Suppressor macrophage treated with lipopolysaccharide for 1 hour (primary cell): ENCODE measurements around the gene KCNH1.
A peak's percentile ranks its signal among the peaks of the same experiment; 100 is the strongest.
"Not testable (repeated sequence)": the region's sequence is repeated elsewhere in the genome, so short reads cannot be mapped to it uniquely, and the experiment has no call there.

Source experiments
- DNase-seq, 3 donors: peaks; one replicate each; pipeline ENCODE4 v3.0.0-alpha.2; 2020 to 2022

KCNH1 gene

DNA sequence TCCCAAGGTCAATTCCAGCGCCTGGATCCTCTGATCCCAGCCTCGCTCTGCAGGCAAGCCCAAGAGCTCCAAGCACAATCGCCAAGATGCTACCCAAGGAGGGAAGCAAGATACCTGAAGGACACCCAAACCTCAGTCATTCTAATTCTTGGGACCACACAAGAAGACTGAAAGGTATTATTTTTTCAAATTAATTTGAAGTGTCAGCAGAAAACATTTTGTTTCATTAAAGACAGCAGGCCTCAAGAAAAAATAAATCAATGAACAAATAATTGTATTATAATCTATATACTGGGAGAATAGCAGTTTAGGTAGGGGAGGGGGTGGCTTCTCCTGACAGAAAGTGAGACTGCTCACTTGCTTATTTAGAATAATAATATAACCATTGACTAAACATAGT is 457.4 kb downstream of the KCNH1 start:
- no peak for DNase-seq

- no peak for DNase-seq
These were observed 459.8 kb downstream of the KCNH1 start for GRCh38 chr1:210674151-210674550.

DNA sequence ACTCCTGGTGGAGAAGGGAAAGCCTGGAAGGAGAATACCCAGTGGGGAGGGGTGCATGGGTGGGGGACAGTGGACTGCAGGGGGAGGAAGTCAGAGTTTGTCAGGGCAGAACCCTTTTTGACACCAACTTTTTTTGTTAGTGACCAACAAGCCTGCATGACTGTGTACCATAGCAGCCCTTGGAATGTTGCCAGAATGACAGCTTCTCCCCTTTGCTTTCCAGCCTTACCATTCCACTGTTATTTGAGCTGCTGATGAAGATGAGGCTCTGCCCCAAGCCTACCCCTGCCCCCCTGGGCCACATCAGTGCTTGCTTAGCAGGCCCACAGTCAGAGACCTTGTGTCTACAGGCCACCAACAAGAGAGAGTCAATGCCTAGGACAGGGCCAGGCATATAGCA is 464.0 kb downstream of the KCNH1 start:
- no peak for DNase-seq

- no peak for DNase-seq
These were observed 470.0 kb downstream of the KCNH1 start for GRCh38 chr1:210663730-210664573.

- no peak for DNase-seq
These were observed 471.5 kb downstream of the KCNH1 start for GRCh38 chr1:210662291-210663050.

DNA sequence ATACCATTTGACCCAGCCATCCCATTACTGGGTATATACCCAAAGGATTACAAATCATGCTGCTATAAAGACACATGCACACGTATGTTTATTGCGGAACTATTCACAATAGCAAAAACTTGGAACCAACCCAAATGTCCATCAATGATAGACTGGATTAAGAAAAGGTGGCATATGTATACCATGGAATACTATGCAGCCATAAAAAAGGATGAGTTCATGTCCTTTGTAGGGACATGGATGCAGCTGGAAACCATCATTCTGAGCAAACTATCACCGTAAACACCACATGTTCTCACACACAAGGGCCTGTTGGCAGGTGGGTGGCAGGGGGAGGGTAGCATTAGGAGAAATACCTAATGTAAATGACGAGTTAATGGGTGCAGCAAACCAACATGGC is 472.4 kb downstream of the KCNH1 start:
- not testable (repeated sequence) for DNase-seq

DNA sequence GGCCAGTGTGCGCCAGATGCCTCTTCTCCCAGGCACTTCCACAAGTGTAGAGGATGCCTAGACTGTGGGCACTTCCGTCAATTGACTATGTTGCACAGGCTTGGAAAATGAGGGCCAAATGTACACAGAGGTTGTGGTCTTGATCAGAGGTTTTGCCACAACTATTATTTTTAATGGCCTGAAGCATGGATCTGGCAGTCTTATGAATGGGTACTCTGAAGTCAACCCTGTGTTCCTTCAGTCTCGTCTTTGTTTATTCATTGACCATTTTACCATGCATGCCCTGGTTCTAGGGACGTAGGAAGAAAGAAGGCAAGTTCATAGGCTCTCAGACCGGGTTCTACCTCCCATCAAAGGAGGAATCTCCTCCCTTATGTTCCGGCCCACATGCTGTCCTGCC is 476.1 kb downstream of the KCNH1 start:
- DNase-seq, result no peak

- no peak for DNase-seq
These were observed 478.4 kb downstream of the KCNH1 start for GRCh38 chr1:210655511-210655910.

DNA sequence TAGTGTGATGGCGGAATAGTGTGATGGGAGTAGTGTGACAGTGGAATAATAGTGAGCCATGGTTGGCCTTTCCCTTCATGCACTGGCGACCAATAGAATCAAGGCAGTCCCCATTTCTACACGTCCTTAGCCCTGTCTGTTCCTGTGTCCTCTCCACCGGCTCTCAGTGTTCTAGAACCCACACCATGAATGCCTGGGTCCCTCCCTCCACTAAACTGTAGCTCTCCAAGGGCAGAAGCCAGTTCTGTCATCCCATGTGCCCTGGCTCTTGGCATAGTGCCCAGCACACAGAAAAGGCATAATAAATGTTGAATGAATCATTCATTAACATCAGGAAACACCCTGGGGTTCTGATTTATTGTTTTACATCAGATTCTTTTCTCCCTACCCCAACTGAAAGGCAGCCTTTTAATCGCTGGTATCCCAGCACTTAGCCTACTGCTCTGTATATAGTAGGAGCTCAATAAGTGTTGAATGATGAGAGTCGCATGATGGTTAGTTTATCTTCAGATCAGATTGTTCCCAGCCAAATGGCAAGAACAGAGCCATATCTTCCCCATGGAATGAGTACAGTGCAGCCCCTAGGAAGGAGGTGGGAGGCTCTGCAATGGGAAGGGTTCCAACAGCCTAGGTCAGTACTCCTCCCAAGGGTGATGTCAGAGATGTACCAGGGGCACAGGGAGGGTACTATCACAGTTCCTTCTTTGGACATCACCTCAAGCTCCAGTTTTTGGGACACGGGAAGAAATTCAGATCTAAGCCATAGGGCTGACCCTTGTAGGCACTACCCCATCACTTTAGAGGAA is 479.6 kb downstream of the KCNH1 start:
- no peak for DNase-seq

DNA sequence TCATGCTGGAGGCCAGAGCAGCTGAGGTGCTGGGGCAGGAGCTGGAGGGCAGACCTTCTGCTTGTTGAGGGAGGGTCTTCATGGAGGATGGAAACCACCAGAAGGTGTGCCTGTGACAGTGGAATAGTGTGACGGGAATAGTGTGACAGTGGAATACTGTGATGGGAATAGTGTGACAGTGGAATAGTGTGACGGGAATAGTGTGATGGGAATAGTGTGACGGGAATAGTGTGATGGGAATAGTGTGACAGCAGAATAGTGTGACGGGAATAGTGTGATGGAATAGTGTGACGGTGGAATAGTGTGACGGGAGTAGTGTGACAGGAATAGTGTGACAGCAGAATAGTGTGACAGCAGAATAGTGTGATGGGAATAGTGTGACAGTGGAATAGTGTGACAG is 480.2 kb downstream of the KCNH1 start:
- no peak for DNase-seq

- DNase-seq, result no peak
These were observed 481.5 kb downstream of the KCNH1 start for GRCh38 chr1:210652329-210652954.

GRCh38 chr1:210650403-210650802 is 483.5 kb downstream of the KCNH1 start:
- DNase-seq, result no peak

- DNase-seq, result no peak
These were observed 485.2 kb downstream of the KCNH1 start for GRCh38 chr1:210648588-210649269.

DNA sequence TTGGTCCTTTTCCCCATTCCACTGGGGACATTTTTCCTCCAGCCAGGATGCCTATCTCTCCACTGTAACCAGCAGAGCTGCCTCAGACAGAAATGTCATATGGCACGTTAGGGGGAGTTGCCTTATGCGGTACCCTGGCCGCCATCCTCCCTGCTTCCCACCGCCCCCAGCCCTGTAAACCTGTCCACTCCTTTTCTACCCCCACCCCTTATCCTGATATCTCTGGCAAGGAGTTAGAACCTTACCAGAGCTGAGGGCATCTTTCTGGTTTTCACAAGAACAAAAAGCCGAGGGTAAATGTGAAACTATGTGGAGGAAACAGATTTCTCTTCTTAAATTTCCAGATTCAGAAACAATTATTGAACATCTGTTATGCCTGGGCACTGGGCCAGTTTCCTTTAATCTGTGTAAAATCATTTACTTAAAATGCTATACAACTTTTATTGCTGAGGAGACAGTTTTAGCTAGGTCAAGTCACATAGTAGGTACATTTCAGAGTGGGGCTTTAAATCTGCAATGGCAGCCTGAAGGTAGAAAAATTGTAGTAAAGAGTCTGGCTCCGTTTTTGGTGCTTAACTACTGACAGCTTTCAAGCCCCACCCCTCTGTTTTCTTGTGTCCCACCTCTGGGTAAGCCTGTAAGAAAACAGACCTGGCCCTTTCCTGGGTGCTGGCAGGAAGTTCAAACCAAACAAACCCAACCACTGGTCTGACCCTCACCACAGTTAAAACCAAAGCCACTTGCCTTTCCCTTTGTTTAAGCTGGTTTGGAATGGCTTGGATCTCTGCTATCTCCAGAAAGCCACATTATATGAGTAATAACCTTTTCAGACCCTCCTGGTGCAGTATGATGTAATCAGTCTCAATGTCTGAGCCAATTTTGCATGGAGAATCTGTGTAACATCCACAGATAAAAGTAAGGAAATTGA is 486.3 kb downstream of the KCNH1 start:
- DNase-seq, result no peak

DNA sequence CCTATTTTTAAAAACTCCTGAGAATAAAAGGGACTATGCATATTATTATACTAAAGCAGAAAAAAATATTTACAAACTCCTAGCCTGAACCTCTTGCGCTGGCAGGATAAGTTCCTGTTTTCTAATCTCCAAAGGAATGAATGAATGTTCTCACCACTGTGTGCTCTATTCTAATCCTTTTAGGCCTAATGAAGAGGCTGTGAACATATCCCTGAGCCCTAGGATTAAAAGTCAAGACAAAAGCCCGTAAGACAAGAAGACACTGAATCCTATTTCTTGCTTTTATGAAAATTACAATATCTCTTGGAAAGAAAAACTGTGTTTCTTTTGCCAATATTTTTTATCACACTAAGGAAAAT is 487.7 kb downstream of the KCNH1 start:
- no peak for DNase-seq

DNA sequence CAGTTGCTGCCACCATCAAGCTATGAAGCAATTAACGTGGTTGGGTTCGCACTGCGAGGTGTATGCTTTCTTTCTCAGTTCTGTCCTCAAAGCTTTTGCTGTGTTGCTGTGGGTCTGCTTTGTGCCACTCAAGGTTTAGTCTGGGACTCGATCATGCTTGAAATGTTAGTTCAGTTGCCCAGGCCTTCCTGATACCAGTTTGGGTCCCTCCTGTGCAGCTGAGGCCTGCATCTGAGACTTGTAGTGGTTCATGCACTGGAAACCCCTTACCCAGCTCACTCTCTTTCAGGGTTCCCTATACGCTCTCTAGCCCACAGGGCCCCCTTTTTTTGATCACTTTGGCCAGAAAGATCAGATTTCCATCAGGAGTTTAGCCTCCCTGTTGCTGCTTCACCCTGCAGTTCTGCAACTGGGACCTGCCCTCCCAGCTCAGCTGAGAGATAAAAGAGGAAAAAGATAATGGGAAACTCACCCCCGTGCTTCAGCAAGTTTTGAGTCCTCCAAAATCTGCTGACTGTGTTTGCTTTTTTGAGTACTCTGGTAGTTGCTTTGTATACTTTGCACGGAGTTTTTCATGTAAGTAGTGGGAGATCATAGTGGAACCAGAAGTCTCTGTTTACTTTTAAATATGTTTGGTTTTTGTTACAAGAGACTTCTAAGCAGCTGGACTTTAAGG is 488.2 kb downstream of the KCNH1 start:
- DNase-seq, result no peak

- DNase-seq, result no peak
These were observed 492.4 kb downstream of the KCNH1 start for GRCh38 chr1:210641582-210641981.

DNA sequence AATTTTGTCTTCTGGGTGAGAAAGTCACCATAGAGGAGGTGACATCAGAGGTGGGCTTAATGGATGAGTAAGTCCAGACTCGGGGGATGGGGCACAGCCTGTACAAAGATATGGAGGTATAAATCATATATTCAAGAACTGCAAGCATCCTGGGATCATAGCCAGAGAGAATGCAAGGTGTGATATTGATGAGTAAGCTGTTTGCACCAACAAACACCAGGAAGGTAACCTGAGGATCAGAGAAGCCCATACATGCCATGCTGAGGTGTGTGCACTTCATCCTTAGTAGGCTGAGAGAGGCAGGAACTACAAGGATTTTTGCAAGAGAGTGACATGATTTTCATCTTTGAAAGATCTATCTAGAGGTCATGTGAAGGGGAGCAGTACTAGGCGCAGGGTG is 498.8 kb downstream of the KCNH1 start:
- DNase-seq, result no peak

DNA sequence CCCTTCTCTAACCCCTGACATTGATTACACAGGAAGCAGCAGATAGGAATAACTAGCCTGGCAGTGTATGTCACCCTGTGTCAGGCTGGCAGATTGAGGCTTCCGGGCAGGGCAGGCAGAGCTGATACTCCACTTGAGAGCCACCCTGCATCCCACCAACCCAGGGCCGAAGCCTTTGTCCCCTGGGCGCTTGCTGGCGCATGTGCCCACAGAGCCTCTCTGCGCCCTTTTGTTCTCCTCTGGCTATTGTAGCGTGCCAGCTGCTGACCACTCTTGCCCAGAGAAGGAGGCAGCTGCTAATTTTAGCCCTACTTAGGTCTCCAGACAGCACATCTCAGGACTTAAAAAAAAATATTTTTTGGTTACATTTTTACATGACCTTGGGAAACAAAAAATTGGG is 500.3 kb downstream of the KCNH1 start:
- DNase-seq, result no peak

- DNase-seq, result no peak
These were observed 500.8 kb downstream of the KCNH1 start for GRCh38 chr1:210633140-210633539.

DNA sequence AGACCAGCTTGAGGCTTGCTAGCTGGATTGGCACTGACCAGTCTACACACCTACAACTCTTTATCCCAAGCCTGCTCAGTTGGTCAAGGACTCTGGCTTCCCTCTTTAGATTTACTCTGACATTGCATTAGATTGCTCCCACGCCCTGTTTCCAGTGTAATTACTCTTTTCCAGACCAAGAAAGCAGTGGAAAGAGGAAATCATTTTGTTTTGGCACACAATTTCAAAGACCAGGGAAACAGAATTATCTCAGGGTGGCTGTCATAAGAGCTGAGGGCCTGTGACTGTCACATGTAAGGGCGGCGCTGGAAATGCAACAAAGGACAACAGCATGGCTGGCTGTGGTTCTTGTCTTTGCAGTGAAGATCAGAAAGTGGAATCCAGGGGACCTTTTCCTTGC is 502.5 kb downstream of the KCNH1 start:
- DNase-seq, result peak in 1 of 3 donors; percentile 2
